ENCODE measurements around the gene AKAP9. TPM values are rescaled to one million over a fixed set of nuclear protein-coding genes. Genes with fewer than 3 reads are reported as not detected.

AKAP9 gene
- total RNA-seq, 1 experiment from 2014 or later, result 71.3 TPM

DNA sequence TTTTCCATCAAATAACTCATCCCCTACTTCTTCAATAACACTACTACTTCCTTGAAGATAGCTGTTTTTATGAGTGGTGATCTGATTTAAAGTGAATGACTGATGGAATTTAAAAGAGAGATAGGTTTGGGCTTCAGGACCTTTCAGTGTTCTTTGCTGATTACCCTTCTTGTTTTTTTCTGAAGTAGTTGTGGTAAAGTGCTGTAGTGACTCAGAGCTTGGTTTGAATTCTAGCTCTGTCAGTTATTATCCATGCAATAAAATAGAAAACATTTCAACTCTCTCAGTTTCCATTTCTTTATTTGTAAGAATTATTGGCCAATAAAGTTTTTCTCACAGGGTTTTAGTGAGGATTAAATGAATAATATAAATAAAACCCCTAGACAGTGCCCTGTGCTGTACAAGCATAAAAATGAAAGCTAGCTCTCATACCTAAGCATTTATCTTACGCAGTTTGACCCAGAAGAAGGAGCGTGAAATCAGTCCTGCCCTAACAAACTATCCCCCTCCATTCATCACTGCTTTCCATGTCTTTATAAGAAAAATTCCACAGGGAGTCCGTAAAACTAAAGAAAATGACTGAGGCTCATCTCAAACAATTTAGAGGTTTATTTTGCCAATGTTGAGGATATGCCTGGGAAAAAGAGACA, 25.1 kb upstream of the AKAP9 start:
- Histone ChIP-seq H3K27ac (no peak overlapping the region), H3F3A (ENCODE audit: insufficient read depth, low read depth) (no peaks in the 10 kb centered on the region), H3K79me2 (ENCODE audit: low read depth) (no peaks in the 10 kb centered on the region), H3K4me3 (no peak overlapping the region), H3K36me3 (ENCODE audit: low read depth) (no peaks in the 10 kb centered on the region), H4K20me1 (ENCODE audit: insufficient read depth) (no peaks in the 10 kb centered on the region), H2AFZ (no peak overlapping the region), H3K4me2 (no peak overlapping the region), H3K9me3 (ENCODE audit: insufficient read depth, low read depth) (no peaks in the 10 kb centered on the region), H3K27me3 (ENCODE audit: insufficient read depth, low read depth) (no peaks in the 10 kb centered on the region), H3K4me1 (replicated peaks; ENCODE audit: insufficient read depth) (no peaks in the 10 kb centered on the region), H3K9me2 (ENCODE audit: insufficient read depth) (no peaks in the 10 kb centered on the region)
- CTCF ChIA-PET, result no interaction called here
- no peak for TF ChIP-seq EZH2 (IDR thresholded peaks at IDR 0.05; ENCODE audit: low read depth)
- TF ChIP-seq, protein P1, sequence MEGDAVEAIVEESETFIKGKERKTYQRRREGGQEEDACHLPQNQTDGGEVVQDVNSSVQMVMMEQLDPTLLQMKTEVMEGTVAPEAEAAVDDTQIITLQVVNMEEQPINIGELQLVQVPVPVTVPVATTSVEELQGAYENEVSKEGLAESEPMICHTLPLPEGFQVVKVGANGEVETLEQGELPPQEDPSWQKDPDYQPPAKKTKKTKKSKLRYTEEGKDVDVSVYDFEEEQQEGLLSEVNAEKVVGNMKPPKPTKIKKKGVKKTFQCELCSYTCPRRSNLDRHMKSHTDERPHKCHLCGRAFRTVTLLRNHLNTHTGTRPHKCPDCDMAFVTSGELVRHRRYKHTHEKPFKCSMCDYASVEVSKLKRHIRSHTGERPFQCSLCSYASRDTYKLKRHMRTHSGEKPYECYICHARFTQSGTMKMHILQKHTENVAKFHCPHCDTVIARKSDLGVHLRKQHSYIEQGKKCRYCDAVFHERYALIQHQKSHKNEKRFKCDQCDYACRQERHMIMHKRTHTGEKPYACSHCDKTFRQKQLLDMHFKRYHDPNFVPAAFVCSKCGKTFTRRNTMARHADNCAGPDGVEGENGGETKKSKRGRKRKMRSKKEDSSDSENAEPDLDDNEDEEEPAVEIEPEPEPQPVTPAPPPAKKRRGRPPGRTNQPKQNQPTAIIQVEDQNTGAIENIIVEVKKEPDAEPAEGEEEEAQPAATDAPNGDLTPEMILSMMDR (conservative IDR thresholded peaks at IDR 0.05), result no peak
- intact Hi-C loops (cut with micrococcal nuclease; ENCODE audit: unreplicated experiment), result no loop called here
- DNase-seq, result no peak
- POLR2A ChIA-PET (ENCODE audit: unreplicated experiment), result no interaction called here
- no TSS peak for BruUV-seq (replicated peaks)

DNA sequence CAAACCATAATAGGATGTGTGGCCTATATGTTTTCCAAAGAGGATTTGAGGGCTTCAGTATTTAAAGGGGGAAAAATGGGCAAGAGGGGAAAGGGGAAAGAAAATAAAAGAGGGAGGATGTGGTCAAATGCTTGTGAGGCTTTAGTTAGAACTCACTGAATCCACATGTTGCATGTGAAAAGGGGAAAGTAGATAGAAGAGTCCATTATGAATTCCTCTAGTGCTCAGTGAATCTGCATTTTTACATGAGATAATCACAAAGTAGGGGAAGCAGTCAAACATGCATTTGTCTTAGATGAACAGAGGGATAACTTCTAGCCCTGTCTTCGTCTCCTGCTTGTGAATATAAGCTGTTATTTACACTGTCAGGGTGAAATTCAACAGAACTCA, 24.6 kb upstream of the AKAP9 start:
- intact Hi-C loops (cut with micrococcal nuclease; ENCODE audit: unreplicated experiment), result no loop called here
- Histone ChIP-seq H3K9me2 (ENCODE audit: insufficient read depth) (no peaks in the 10 kb centered on the region), H3K79me2 (ENCODE audit: low read depth) (no peaks in the 10 kb centered on the region), H3K27ac (no peak overlapping the region), H3K4me3 (no peak overlapping the region), H3K4me2 (no peak overlapping the region), H3K27me3 (ENCODE audit: insufficient read depth, low read depth) (no peaks in the 10 kb centered on the region), H2AFZ (no peak overlapping the region), H3K4me1 (replicated peaks; ENCODE audit: insufficient read depth) (no peaks in the 10 kb centered on the region), H3K9me3 (ENCODE audit: insufficient read depth, low read depth) (no peaks in the 10 kb centered on the region), H3K36me3 (ENCODE audit: low read depth) (no peaks in the 10 kb centered on the region), H3F3A (ENCODE audit: insufficient read depth, low read depth) (no peaks in the 10 kb centered on the region), H4K20me1 (ENCODE audit: insufficient read depth) (no peaks in the 10 kb centered on the region)
- ChIA-PET POLR2A (ENCODE audit: unreplicated experiment) (no interaction called here), CTCF (no interaction called here)
- TF ChIP-seq, protein P1 (conservative IDR thresholded peaks at IDR 0.05), result no peak
- no peak for TF ChIP-seq EZH2 (IDR thresholded peaks at IDR 0.05; ENCODE audit: low read depth)
- no TSS peak for BruUV-seq (replicated peaks)
- DNase-seq, result no peak

DNA sequence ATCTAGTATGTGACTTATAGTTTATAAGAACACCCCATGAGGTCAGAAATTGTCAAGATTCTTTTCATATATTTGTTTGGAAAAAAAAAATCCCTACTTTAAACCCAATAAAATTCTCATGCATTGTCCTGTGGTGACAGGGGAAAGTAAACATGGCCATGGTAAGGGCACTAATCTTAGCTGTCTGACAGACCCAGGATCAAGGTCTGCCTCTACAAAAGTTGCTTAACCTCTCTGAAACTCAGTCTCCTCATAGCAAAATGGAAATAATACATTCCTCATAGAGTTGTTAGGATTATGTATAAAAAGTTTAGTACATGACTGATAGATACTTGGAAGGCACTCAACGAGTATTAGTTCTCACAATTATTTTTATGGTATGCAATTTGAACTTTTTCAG, 22.3 kb upstream of the AKAP9 start:
- H3K9me3 ChIP-seq (ENCODE audit: insufficient read depth, low read depth), result no peaks in the 10 kb centered on the region
- POLR2A ChIA-PET (ENCODE audit: unreplicated experiment), result no interaction called here

More for the DNA sequence above, 22.3 kb upstream of the AKAP9 start:
- H3F3A ChIP-seq (ENCODE audit: insufficient read depth, low read depth), result no peaks in the 10 kb centered on the region
- H3K4me2 ChIP-seq, result no peak overlapping the region
- H3K27me3 ChIP-seq (ENCODE audit: insufficient read depth, low read depth), result no peaks in the 10 kb centered on the region
- no peak for DNase-seq
- H3K9me2 ChIP-seq (ENCODE audit: insufficient read depth), result no peaks in the 10 kb centered on the region
- no peak overlapping the region for H3K4me3 ChIP-seq
- no peaks in the 10 kb centered on the region for H3K4me1 ChIP-seq (replicated peaks; ENCODE audit: insufficient read depth)
- CTCF ChIA-PET, result no interaction called here
- intact Hi-C loops (cut with micrococcal nuclease; ENCODE audit: unreplicated experiment), result no loop called here
- no TSS peak for BruUV-seq (replicated peaks)
- H4K20me1 ChIP-seq (ENCODE audit: insufficient read depth), result no peaks in the 10 kb centered on the region
- H2AFZ ChIP-seq, result no peak overlapping the region
- H3K27ac ChIP-seq, result no peak overlapping the region
- H3K79me2 ChIP-seq (ENCODE audit: low read depth), result no peaks in the 10 kb centered on the region
- no peak for TF ChIP-seq EZH2 (IDR thresholded peaks at IDR 0.05; ENCODE audit: low read depth)
- TF ChIP-seq, protein P1 (conservative IDR thresholded peaks at IDR 0.05), result no peak
- H3K36me3 ChIP-seq (ENCODE audit: low read depth), result no peaks in the 10 kb centered on the region

Measured in PC-9 (cell line).